ENCODE results near the gene PKP1.

Gene PKP1

GRCh38 chr1:201258763-201259230 lies 24.5 kb upstream of the PKP1 start:
- H3K4me2 ChIP-seq (ENCODE audit: low read depth, low read length, poor library complexity, severe bottlenecking), result no peak overlapping the region
- no peak overlapping the region for H2AFZ ChIP-seq (ENCODE audit: low read depth, low read length, severe bottlenecking)
- no peaks in the 10 kb centered on the region for H3K36me3 ChIP-seq (ENCODE audit: low read length)
- H3K9ac ChIP-seq (ENCODE audit: low read length), result no peak overlapping the region
- H3F3A ChIP-seq (ENCODE audit: insufficient read depth), result no peaks in the 10 kb centered on the region
- H3K27ac ChIP-seq (ENCODE audit: low read depth, low read length), result no peak overlapping the region
- no peaks in the 10 kb centered on the region for H4K20me1 ChIP-seq (ENCODE audit: low read depth, low read length)
- H3K9me2 ChIP-seq (replicated peaks; ENCODE audit: insufficient read depth, low read length), result no peaks in the 10 kb centered on the region
- TF ChIP-seq CTCF (IDR thresholded peaks at IDR 0.05; ENCODE audit: insufficient read depth, low read length, poor library complexity, severe bottlenecking) (no peak), EZH2phosphoT487 (conservative IDR thresholded peaks at IDR 0.05; ENCODE audit: low read length) (no peak)
- H3K4me3 ChIP-seq (ENCODE audit: insufficient read depth, low read length, poor library complexity, severe bottlenecking), result no peak overlapping the region
- no peaks in the 10 kb centered on the region for H3K27me3 ChIP-seq (ENCODE audit: low read length)
- no peaks in the 10 kb centered on the region for H3K79me2 ChIP-seq (ENCODE audit: insufficient read depth, low read length)
- H3K9me3 ChIP-seq (ENCODE audit: insufficient read depth, low read length), result no peaks in the 10 kb centered on the region

- no peak overlapping the region for H3K4me2 ChIP-seq (ENCODE audit: low read depth, low read length, poor library complexity, severe bottlenecking)
- H3K9me2 ChIP-seq (replicated peaks; ENCODE audit: insufficient read depth, low read length), result no peaks in the 10 kb centered on the region
- no peaks in the 10 kb centered on the region for H3K79me2 ChIP-seq (ENCODE audit: insufficient read depth, low read length)
- no peak overlapping the region for H2AFZ ChIP-seq (ENCODE audit: low read depth, low read length, severe bottlenecking)
- no peaks in the 10 kb centered on the region for H3K36me3 ChIP-seq (ENCODE audit: low read length)
- H3F3A ChIP-seq (ENCODE audit: insufficient read depth), result no peaks in the 10 kb centered on the region
- H3K9ac ChIP-seq (ENCODE audit: low read length), result no peak overlapping the region
- H3K4me3 ChIP-seq (ENCODE audit: insufficient read depth, low read length, poor library complexity, severe bottlenecking), result no peak overlapping the region
- H3K27ac ChIP-seq (ENCODE audit: low read depth, low read length), result no peak overlapping the region
- no peaks in the 10 kb centered on the region for H3K9me3 ChIP-seq (ENCODE audit: insufficient read depth, low read length)
- TF ChIP-seq EZH2phosphoT487 (conservative IDR thresholded peaks at IDR 0.05; ENCODE audit: low read length), result no peak
- TF ChIP-seq CTCF (IDR thresholded peaks at IDR 0.05; ENCODE audit: insufficient read depth, low read length, poor library complexity, severe bottlenecking), result no peak
- no peaks in the 10 kb centered on the region for H4K20me1 ChIP-seq (ENCODE audit: low read depth, low read length)
- no peaks in the 10 kb centered on the region for H3K27me3 ChIP-seq (ENCODE audit: low read length)
Measured at GRCh38 chr1:201259476-201260235, 23.6 kb upstream of the PKP1 start.

- no peaks in the 10 kb centered on the region for H3K27me3 ChIP-seq (ENCODE audit: low read length)
- H2AFZ ChIP-seq (ENCODE audit: low read depth, low read length, severe bottlenecking), result no peak overlapping the region
- no peaks in the 10 kb centered on the region for H3K9me3 ChIP-seq (ENCODE audit: insufficient read depth, low read length)
- no peaks in the 10 kb centered on the region for H3F3A ChIP-seq (ENCODE audit: insufficient read depth)
- no peak for TF ChIP-seq EZH2phosphoT487 (conservative IDR thresholded peaks at IDR 0.05; ENCODE audit: low read length)
- no peak for TF ChIP-seq CTCF (IDR thresholded peaks at IDR 0.05; ENCODE audit: insufficient read depth, low read length, poor library complexity, severe bottlenecking)
- H3K4me3 ChIP-seq (ENCODE audit: insufficient read depth, low read length, poor library complexity, severe bottlenecking), result no peak overlapping the region
- no peak overlapping the region for H3K9ac ChIP-seq (ENCODE audit: low read length)
- H3K36me3 ChIP-seq (ENCODE audit: low read length), result no peaks in the 10 kb centered on the region
- no peak overlapping the region for H3K4me2 ChIP-seq (ENCODE audit: low read depth, low read length, poor library complexity, severe bottlenecking)
- no peaks in the 10 kb centered on the region for H3K9me2 ChIP-seq (replicated peaks; ENCODE audit: insufficient read depth, low read length)
- H3K27ac ChIP-seq (ENCODE audit: low read depth, low read length), result no peak overlapping the region
- H3K79me2 ChIP-seq (ENCODE audit: insufficient read depth, low read length), result no peaks in the 10 kb centered on the region
- H4K20me1 ChIP-seq (ENCODE audit: low read depth, low read length), result no peaks in the 10 kb centered on the region
Measured at GRCh38 chr1:201260236-201260590, 23.1 kb upstream of the PKP1 start.
